Nephron (organoid): ENCODE results near the gene KAT2A.

Source experiments
- H3K27ac Mint-ChIP-seq, 3 experiments: 2 replicates each; pipeline ENCODE4 v1.8.0; 2020; ENCODE audit warnings: mixed read lengths in 3 of 3, mild to moderate bottlenecking in 2 of 3, moderate library complexity in 1 of 3
- H3K27me3 Mint-ChIP-seq: 2 replicates; pipeline ENCODE4 v1.8.0; 2021; ENCODE audit warnings: low read depth, mild to moderate bottlenecking, moderate library complexity, mixed read lengths
- H3K36me3 Mint-ChIP-seq: 2 replicates; pipeline ENCODE4 v1.8.0; 2020; ENCODE audit warnings: low read depth, mixed read lengths
- H3K4me1 Mint-ChIP-seq: 2 replicates; pipeline ENCODE4 v1.8.0; 2020; ENCODE audit warnings: mixed read lengths
- H3K4me3 Mint-ChIP-seq, 3 experiments: 2 replicates each; pipeline ENCODE4 v1.8.0; 2020; ENCODE audit warnings: mild to moderate bottlenecking in 3 of 3, mixed read lengths in 3 of 3, moderate library complexity in 2 of 3
- H3K9me3 Mint-ChIP-seq: 2 replicates; pipeline ENCODE4 v1.8.0; 2020; ENCODE audit warnings: mixed read lengths
- CTCF ChIP-seq, 3 experiments: fragments of 200-600 bp; sonication (generic); IDR thresholded peaks; one replicate each; pipeline ENCODE4 v1.5.0; 2021; ENCODE audit warnings: antibody characterized with exemption in 3 of 3; ENCODE audit not compliant: unreplicated experiment in 3 of 3

The KAT2A gene

GRCh38 chr17:42120161-42120769 lies 902 bp downstream of the KAT2A start:
- no peak overlapping the region for H3K27ac Mint-ChIP-seq
- peaks cover 4% of the 10 kb centered on the region for H3K27me3 Mint-ChIP-seq
- peaks cover 21% of the 10 kb centered on the region for H3K36me3 Mint-ChIP-seq
- no peak for TF ChIP-seq CTCF (IDR thresholded peaks at IDR 0.05; ENCODE audit: unreplicated experiment in 3 of 3)
- no peaks in the 10 kb centered on the region for H3K9me3 Mint-ChIP-seq
- peak overlapping the region; percentile 79 to 84 (median 82) for H3K4me3 Mint-ChIP-seq
- H3K4me1 Mint-ChIP-seq = peaks cover 28% of the 10 kb centered on the region

- Mint-ChIP-seq H3K27ac (no peak overlapping the region), H3K9me3 (no peaks in the 10 kb centered on the region), H3K27me3 (peaks cover 4% of the 10 kb centered on the region), H3K36me3 (peaks cover 14% of the 10 kb centered on the region), H3K4me1 (peaks cover 28% of the 10 kb centered on the region), H3K4me3 (peak overlapping the region; percentile 77 to 79 (median 78))
- TF ChIP-seq CTCF (IDR thresholded peaks at IDR 0.05; ENCODE audit: unreplicated experiment in 3 of 3) = no peak
These were observed 1.9 kb downstream of the KAT2A start for GRCh38 chr17:42119301-42119700.

- peaks cover 28% of the 10 kb centered on the region for H3K4me1 Mint-ChIP-seq
- peaks cover 4% of the 10 kb centered on the region for H3K27me3 Mint-ChIP-seq
- no peaks in the 10 kb centered on the region for H3K9me3 Mint-ChIP-seq
- peaks cover 11% of the 10 kb centered on the region for H3K36me3 Mint-ChIP-seq
- H3K4me3 Mint-ChIP-seq = peak overlapping the region; percentile 73 to 78 (median 77)
- TF ChIP-seq CTCF (IDR thresholded peaks at IDR 0.05; ENCODE audit: unreplicated experiment in 3 of 3) = peak in 1 of 3 experiments; percentile 14
- H3K27ac Mint-ChIP-seq = no peak overlapping the region
These were observed 2.6 kb downstream of the KAT2A start for GRCh38 chr17:42118545-42118944.

GRCh38 chr17:42118126-42118510 lies 3.0 kb downstream of the KAT2A start:
- no peak overlapping the region for H3K27ac Mint-ChIP-seq
- H3K36me3 Mint-ChIP-seq = peaks cover 11% of the 10 kb centered on the region

GRCh38 chr17:42117397-42118125 lies 3.6 kb downstream of the KAT2A start:
- H3K27me3 Mint-ChIP-seq = peaks cover 4% of the 10 kb centered on the region
- no peaks in the 10 kb centered on the region for H3K9me3 Mint-ChIP-seq

More at GRCh38 chr17:42118126-42118510, 3.0 kb downstream of the KAT2A start:
- H3K4me3 Mint-ChIP-seq = peak overlapping the region; percentile 33 to 78 (median 73)
- peaks cover 28% of the 10 kb centered on the region for H3K4me1 Mint-ChIP-seq
- no peak for TF ChIP-seq CTCF (IDR thresholded peaks at IDR 0.05; ENCODE audit: unreplicated experiment in 3 of 3)
- H3K9me3 Mint-ChIP-seq = no peaks in the 10 kb centered on the region
- peaks cover 4% of the 10 kb centered on the region for H3K27me3 Mint-ChIP-seq

More at GRCh38 chr17:42117397-42118125, 3.6 kb downstream of the KAT2A start:
- Mint-ChIP-seq H3K4me3 (peak overlapping the region in 2 of 3 experiments; percentile 32 to 38), H3K27ac (no peak overlapping the region), H3K36me3 (peaks cover 11% of the 10 kb centered on the region), H3K4me1 (peaks cover 31% of the 10 kb centered on the region)
- TF ChIP-seq CTCF (IDR thresholded peaks at IDR 0.05; ENCODE audit: unreplicated experiment in 3 of 3) = no peak
